HCT116 (cell line): Measurements from ENCODE around the gene THRAP3. TPM values are rescaled to one million over a fixed set of nuclear protein-coding genes. Genes with fewer than 3 reads are reported as not detected.

Experiments
- ATAC-seq: fragments of 200-7000 bp; cut with Tn5 transposase; 2 replicates; pipeline ENCODE4 v1.9.1; 2020; ENCODE audit warnings: mild to moderate bottlenecking, moderate library complexity
- BruUV-seq: library from RNA; stranded (reverse); fragments of 400-500 nt; replicated peaks from 2 replicates; lab custom pipeline; 2021; lab: Mats Ljungman, UMichigan
- CTCF ChIA-PET: fragments of 300-600 bp; sonication (Branson Sonifier 250); formaldehyde crosslinking; loops from one replicate; lab custom pipeline; 2021; ENCODE audit warnings: antibody characterized with exemption; lab: Charles Lee
- POLR2A ChIA-PET: fragments of 300-600, 350-600 bp; sonication (Branson Sonifier 250); formaldehyde crosslinking; loops from one replicate; lab custom pipeline; 2021; ENCODE audit warnings: antibody characterized with exemption; lab: Charles Lee
- RAD21 ChIA-PET, 2 experiments: fragments of 300-600 bp; sonication (Branson Sonifier 250); formaldehyde crosslinking; loops; one replicate each; lab custom pipeline; 2023; ENCODE audit warnings: low total read pairs in 2 of 2; ENCODE audit not compliant: uncharacterized antibody in 2 of 2, unreplicated experiment in 2 of 2, low non-redundant PET in 1 of 2; lab: Charles Lee
- DNase-seq: peaks from one replicate; pipeline ENCODE4 v3.0.0-alpha.2; 2010; ENCODE audit warnings: low read depth, low spot score
- H2AFZ ChIP-seq: fragments of 200-600 bp; shearing (Covaris generic), sonication (generic); 2 replicates; pipeline ENCODE4 v1.6.1; 2017; ENCODE audit warnings: low read depth, mixed run types, mixed read lengths, antibody characterized with exemption, low read length; ENCODE audit not compliant: poor library complexity, severe bottlenecking
- H3K27ac ChIP-seq: 2 replicates; pipeline ENCODE4 v1.5.1; 2012; ENCODE audit warnings: low read depth, low read length
- H3K27me3 ChIP-seq: fragments of 200-600 bp; sonication (generic); 2 replicates; pipeline ENCODE4 v1.6.1; 2016; ENCODE audit warnings: mixed run types, low read length, mixed read lengths; ENCODE audit not compliant: insufficient read depth
- H3K36me3 ChIP-seq, 2 experiments: fragments of 200-500 bp in 1 of 2; fragments of 200-600 bp in 1 of 2; sonication (Bioruptor generic) in 1 of 2; sonication (generic) in 1 of 2; 2 replicates each; pipeline versions ENCODE4 v1.5.1 to v1.6.1; 2014 to 2016; ENCODE audit warnings: low read length in 2 of 2, inconsistent platforms in 1 of 2, mixed read lengths in 1 of 2, mixed run types in 1 of 2; ENCODE audit not compliant: insufficient read depth in 2 of 2, control insufficient read depth in 1 of 2
- H3K4me1 ChIP-seq, 2 experiments: fragments of 200-600 bp in 1 of 2; sonication (generic) in 1 of 2; 2 replicates each; pipeline versions ENCODE4 v1.5.1 to v1.6.1; 2012 to 2017; ENCODE audit warnings: low read length in 2 of 2, inconsistent platforms in 1 of 2, mild to moderate bottlenecking in 1 of 2, mixed read lengths in 1 of 2, mixed run types in 1 of 2, moderate library complexity in 1 of 2; ENCODE audit not compliant: insufficient read depth in 2 of 2, control insufficient read depth in 1 of 2
- H3K4me2 ChIP-seq: fragments of 200-600 bp; sonication (generic); 2 replicates; pipeline ENCODE4 v1.6.1; 2017; ENCODE audit warnings: mixed run types, low read length, mixed read lengths
- H3K4me3 ChIP-seq, 2 experiments: fragments of 200-600 bp in 1 of 2; sonication (generic) in 1 of 2; replicated peaks in 1 of 2; 2 replicates each; pipeline ENCODE4 v1.5.1; 2011 to 2016; ENCODE audit warnings: low read length in 2 of 2, control low read depth in 1 of 2, low read depth in 1 of 2, mild to moderate bottlenecking in 1 of 2, mixed read lengths in 1 of 2, mixed run types in 1 of 2
- H3K79me2 ChIP-seq: fragments of 200-600 bp; sonication (generic); 2 replicates; pipeline ENCODE4 v1.6.1; 2017; ENCODE audit warnings: mild to moderate bottlenecking, mixed run types, low read length, moderate library complexity, mixed read lengths; ENCODE audit not compliant: insufficient read depth
- H3K9ac ChIP-seq: fragments of 200-600 bp; sonication (generic); 2 replicates; pipeline ENCODE4 v1.6.1; 2016; ENCODE audit warnings: low read length, mixed read lengths
- H3K9me2 ChIP-seq: fragments of 200-600 bp; sonication (generic), shearing (Covaris generic); 2 replicates; pipeline ENCODE4 v1.6.1; 2017; ENCODE audit warnings: mixed run types, mild to moderate bottlenecking, moderate library complexity; ENCODE audit not compliant: insufficient read depth
- H3K9me3 ChIP-seq, 2 experiments: fragments of 200-500 bp in 1 of 2; fragments of 200-600 bp in 1 of 2; sonication (Bioruptor generic) in 1 of 2; sonication (generic) in 1 of 2; 2 replicates each; pipeline ENCODE4 v1.6.1; 2014 to 2017; ENCODE audit warnings: low read length in 2 of 2, mixed read lengths in 2 of 2, inconsistent platforms in 1 of 2, low read depth in 1 of 2, mild to moderate bottlenecking in 1 of 2, mixed run types in 1 of 2, moderate library complexity in 1 of 2; ENCODE audit not compliant: control insufficient read depth in 1 of 2, insufficient read depth in 1 of 2
- H4K20me1 ChIP-seq: fragments of 200-600 bp; sonication (generic), shearing (Covaris generic); 2 replicates; pipeline ENCODE4 v1.6.1; 2017; ENCODE audit warnings: mixed run types, mild to moderate bottlenecking, moderate library complexity; ENCODE audit not compliant: insufficient read depth
- CBX3 ChIP-seq: IDR thresholded peaks from 2 replicates; pipeline ENCODE4 v1.6.1; 2012; ENCODE audit warnings: low read depth
- CEBPB ChIP-seq: IDR thresholded peaks from 2 replicates; pipeline ENCODE4 v1.6.1; 2012; ENCODE audit warnings: low read depth
- EGR1 ChIP-seq: IDR thresholded peaks from 2 replicates; pipeline ENCODE4 v1.6.1; 2012; ENCODE audit warnings: low read depth
- ELF1 ChIP-seq: IDR thresholded peaks from 2 replicates; pipeline ENCODE4 v1.6.1; 2012; ENCODE audit warnings: low read depth, borderline replicate concordance
- EZH2 ChIP-seq: fragments of 200-600 bp; sonication (generic); IDR thresholded peaks from 2 replicates; pipeline ENCODE4 v1.6.1; 2017; ENCODE audit warnings: antibody characterized with exemption, mixed run types
- EZH2phosphoT487 ChIP-seq: fragments of 200-600 bp; IDR thresholded peaks from 2 replicates; pipeline ENCODE4 v1.6.1; 2018; ENCODE audit warnings: antibody characterized with exemption, borderline replicate concordance
- FOSL1 ChIP-seq: IDR thresholded peaks from 2 replicates; pipeline ENCODE4 v1.6.1; 2012; ENCODE audit warnings: low read depth
- JUND ChIP-seq: IDR thresholded peaks from 2 replicates; pipeline ENCODE4 v1.6.1; 2012
- POLR2AphosphoS5 ChIP-seq: IDR thresholded peaks from 2 replicates; pipeline ENCODE4 v1.6.1; 2011; ENCODE audit warnings: mild to moderate bottlenecking, low read depth, low read length, moderate library complexity
- RAD21 ChIP-seq: IDR thresholded peaks from 2 replicates; pipeline ENCODE4 v1.6.1; 2012; ENCODE audit warnings: low read depth, mild to moderate bottlenecking
- SIN3A ChIP-seq: IDR thresholded peaks from 2 replicates; pipeline ENCODE4 v1.6.1; 2012; ENCODE audit warnings: low read depth
- SP1 ChIP-seq: IDR thresholded peaks from 2 replicates; pipeline ENCODE4 v1.6.1; 2012; ENCODE audit warnings: low read depth
- SRF ChIP-seq: IDR thresholded peaks from 2 replicates; pipeline ENCODE4 v1.6.1; 2012; ENCODE audit warnings: low read depth
- TCF7L2 ChIP-seq: IDR thresholded peaks from 2 replicates; pipeline ENCODE4 v1.7.0; 2011; ENCODE audit warnings: borderline replicate concordance, inconsistent platforms; ENCODE audit not compliant: insufficient read depth, insufficient read length; ENCODE audit errors: extremely low read depth
- YY1 ChIP-seq: IDR thresholded peaks from 2 replicates; pipeline ENCODE4 v1.6.1; 2011; ENCODE audit warnings: low read length, low read depth, moderate library complexity, mild to moderate bottlenecking; ENCODE audit not compliant: insufficient replicate concordance; ENCODE audit errors: extremely low read depth
- ZNF274 ChIP-seq: fragments of 200-500 bp; sonication (Bioruptor generic); IDR thresholded peaks from 2 replicates; pipeline ENCODE4 v1.6.1; 2014; ENCODE audit warnings: mild to moderate bottlenecking, low read depth, low read length, inconsistent platforms
- intact Hi-C: fragments of 100-400 bp; cut with micrococcal nuclease; formaldehyde crosslinking; loops from 2 replicates; pipeline ENCODE4 v1.10.0; 2022
- total RNA-seq: library from RNA; stranded (reverse); gene quantifications from one replicate; pipeline ENCODE4 v1.2.1, GENCODE V29; 2021; ENCODE audit not compliant: unreplicated experiment
- TF ChIP-seq, protein P1 (sequence below): IDR thresholded peaks from 2 replicates; pipeline ENCODE4 v1.6.1; 2012
- TF ChIP-seq, protein P2 (sequence below): IDR thresholded peaks from 2 replicates; pipeline ENCODE4 v1.6.1; 2011; ENCODE audit warnings: mild to moderate bottlenecking, low read length, moderate library complexity; ENCODE audit not compliant: insufficient replicate concordance; ENCODE audit errors: extremely low read depth
- TF ChIP-seq, protein P3 (sequence below): IDR thresholded peaks from 2 replicates; pipeline ENCODE4 v1.6.1; 2012; ENCODE audit warnings: low read depth

Gene THRAP3
- total RNA-seq, 1 experiment from 2014 or later: 144 TPM

DNA sequence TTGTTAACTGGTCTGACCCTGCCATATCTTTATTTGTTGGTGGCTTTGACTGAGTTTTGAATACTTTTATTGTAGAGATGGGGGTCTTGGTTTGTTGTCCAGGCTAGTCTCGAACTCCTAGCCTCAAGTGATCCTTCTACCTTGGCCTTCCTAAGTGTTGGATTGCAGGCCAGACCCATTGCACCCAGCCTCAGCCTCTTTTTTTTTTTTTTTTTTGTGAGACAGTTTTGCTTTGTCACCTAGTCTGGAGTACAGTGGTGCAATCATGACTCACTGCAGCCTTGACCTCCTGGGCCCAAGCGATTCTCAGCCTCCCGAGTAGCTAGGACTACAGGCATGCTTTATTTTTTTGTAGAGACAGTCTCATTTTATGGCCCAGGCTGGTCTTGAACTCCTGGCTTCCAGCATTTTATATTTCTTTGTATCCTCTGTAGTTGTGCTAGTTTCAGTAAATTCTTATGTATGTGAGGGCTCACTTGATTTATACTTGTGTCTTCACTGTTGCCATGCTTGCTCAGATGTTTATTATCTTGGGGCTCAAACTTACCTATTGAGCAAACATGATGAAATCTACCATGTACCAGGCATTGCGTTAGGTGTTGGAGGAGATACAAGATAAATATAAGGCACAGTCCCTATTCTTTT lies 24.1 kb downstream of the THRAP3 start:
- peaks cover 0 to 5% of the 10 kb centered on the region in 2 experiments; a peak in 1 of 4 replicates for H3K36me3 ChIP-seq

More for the DNA sequence above, 24.1 kb downstream of the THRAP3 start:
- ATAC-seq (peak; percentile 82), DNase-seq (peak; percentile 75)
- H3K9ac ChIP-seq: peak overlapping the region; percentile 18
- no peaks in the 10 kb centered on the region for H3K27me3 ChIP-seq
- ChIA-PET POLR2A (interaction anchor here (1.3 kb wide), 1 partner anchor 8 kb away, joined by 5 read pairs; no protein-coding TSS in a partner anchor), CTCF (interaction anchor here (0.7 to 1.1 kb wide), 2 partner anchors 24 to 121 kb away, joined by 3 read pairs; partner anchors contain the start of gene THRAP3), RAD21 (no interaction called here)
- H3K4me1 ChIP-seq: peaks cover 29 to 56% of the 10 kb centered on the region in 2 experiments
- no TSS peak for BruUV-seq
- peak overlapping the region; percentile 29 for H3K4me2 ChIP-seq
- peaks cover 96% of the 10 kb centered on the region for H3K79me2 ChIP-seq
- TF ChIP-seq CBX3 (peak; percentile 72; the same call in 1 of the 2 replicates), ZNF274 (no peak), ELF1 (no peak), SRF (no peak), POLR2AphosphoS5 (no peak; the same call in 1 of the 2 replicates), EZH2 (no peak), JUND (peak; percentile 72), FOSL1 (peak; percentile 84), YY1 (no peak), RAD21 (no peak), TCF7L2 (no peak), SIN3A (no peak), CEBPB (peak; percentile 94), EZH2phosphoT487 (no peak), SP1 (peak; percentile 46; the same call in 1 of the 2 replicates), EGR1 (no peak)
- TF ChIP-seq, protein P1, sequence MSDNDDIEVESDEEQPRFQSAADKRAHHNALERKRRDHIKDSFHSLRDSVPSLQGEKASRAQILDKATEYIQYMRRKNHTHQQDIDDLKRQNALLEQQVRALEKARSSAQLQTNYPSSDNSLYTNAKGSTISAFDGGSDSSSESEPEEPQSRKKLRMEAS: peak; percentile 69
- TF ChIP-seq, protein P2, sequence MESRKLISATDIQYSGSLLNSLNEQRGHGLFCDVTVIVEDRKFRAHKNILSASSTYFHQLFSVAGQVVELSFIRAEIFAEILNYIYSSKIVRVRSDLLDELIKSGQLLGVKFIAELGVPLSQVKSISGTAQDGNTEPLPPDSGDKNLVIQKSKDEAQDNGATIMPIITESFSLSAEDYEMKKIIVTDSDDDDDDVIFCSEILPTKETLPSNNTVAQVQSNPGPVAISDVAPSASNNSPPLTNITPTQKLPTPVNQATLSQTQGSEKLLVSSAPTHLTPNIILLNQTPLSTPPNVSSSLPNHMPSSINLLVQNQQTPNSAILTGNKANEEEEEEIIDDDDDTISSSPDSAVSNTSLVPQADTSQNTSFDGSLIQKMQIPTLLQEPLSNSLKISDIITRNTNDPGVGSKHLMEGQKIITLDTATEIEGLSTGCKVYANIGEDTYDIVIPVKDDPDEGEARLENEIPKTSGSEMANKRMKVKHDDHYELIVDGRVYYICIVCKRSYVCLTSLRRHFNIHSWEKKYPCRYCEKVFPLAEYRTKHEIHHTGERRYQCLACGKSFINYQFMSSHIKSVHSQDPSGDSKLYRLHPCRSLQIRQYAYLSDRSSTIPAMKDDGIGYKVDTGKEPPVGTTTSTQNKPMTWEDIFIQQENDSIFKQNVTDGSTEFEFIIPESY: no peak
- TF ChIP-seq, protein P3, sequence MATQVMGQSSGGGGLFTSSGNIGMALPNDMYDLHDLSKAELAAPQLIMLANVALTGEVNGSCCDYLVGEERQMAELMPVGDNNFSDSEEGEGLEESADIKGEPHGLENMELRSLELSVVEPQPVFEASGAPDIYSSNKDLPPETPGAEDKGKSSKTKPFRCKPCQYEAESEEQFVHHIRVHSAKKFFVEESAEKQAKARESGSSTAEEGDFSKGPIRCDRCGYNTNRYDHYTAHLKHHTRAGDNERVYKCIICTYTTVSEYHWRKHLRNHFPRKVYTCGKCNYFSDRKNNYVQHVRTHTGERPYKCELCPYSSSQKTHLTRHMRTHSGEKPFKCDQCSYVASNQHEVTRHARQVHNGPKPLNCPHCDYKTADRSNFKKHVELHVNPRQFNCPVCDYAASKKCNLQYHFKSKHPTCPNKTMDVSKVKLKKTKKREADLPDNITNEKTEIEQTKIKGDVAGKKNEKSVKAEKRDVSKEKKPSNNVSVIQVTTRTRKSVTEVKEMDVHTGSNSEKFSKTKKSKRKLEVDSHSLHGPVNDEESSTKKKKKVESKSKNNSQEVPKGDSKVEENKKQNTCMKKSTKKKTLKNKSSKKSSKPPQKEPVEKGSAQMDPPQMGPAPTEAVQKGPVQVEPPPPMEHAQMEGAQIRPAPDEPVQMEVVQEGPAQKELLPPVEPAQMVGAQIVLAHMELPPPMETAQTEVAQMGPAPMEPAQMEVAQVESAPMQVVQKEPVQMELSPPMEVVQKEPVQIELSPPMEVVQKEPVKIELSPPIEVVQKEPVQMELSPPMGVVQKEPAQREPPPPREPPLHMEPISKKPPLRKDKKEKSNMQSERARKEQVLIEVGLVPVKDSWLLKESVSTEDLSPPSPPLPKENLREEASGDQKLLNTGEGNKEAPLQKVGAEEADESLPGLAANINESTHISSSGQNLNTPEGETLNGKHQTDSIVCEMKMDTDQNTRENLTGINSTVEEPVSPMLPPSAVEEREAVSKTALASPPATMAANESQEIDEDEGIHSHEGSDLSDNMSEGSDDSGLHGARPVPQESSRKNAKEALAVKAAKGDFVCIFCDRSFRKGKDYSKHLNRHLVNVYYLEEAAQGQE: no peak
- intact Hi-C loops: no loop called here
- H4K20me1 ChIP-seq: peaks cover 24% of the 10 kb centered on the region
- no peaks in the 10 kb centered on the region for H3K9me3 ChIP-seq
- no peak overlapping the region; a peak in 1 of 4 replicates for H3K4me3 ChIP-seq
- H2AFZ ChIP-seq: no peak overlapping the region
- H3K27ac ChIP-seq: peak overlapping the region; percentile 58
- H3K9me2 ChIP-seq: no peaks in the 10 kb centered on the region
